Left kidney (tissue), 2 donors: Measurements from ENCODE around the gene CBX7. TPM values are rescaled to one million over a fixed set of nuclear protein-coding genes. Genes with fewer than 3 reads are reported as not detected.

Experiments used
- DNase-seq: peaks from one replicate; pipeline ENCODE4 v3.0.0-alpha.2; 2013
- polyA plus RNA-seq: library from polyadenylated mRNA; unstranded; fragments of 120-200 nt; gene quantifications from one replicate; pipeline ENCODE4 v1.2.1, GENCODE V29; 2013; ENCODE audit not compliant: insufficient read length

CBX7 gene
- polyA plus RNA-seq, 1 donor, result 9.1 TPM

DNA sequence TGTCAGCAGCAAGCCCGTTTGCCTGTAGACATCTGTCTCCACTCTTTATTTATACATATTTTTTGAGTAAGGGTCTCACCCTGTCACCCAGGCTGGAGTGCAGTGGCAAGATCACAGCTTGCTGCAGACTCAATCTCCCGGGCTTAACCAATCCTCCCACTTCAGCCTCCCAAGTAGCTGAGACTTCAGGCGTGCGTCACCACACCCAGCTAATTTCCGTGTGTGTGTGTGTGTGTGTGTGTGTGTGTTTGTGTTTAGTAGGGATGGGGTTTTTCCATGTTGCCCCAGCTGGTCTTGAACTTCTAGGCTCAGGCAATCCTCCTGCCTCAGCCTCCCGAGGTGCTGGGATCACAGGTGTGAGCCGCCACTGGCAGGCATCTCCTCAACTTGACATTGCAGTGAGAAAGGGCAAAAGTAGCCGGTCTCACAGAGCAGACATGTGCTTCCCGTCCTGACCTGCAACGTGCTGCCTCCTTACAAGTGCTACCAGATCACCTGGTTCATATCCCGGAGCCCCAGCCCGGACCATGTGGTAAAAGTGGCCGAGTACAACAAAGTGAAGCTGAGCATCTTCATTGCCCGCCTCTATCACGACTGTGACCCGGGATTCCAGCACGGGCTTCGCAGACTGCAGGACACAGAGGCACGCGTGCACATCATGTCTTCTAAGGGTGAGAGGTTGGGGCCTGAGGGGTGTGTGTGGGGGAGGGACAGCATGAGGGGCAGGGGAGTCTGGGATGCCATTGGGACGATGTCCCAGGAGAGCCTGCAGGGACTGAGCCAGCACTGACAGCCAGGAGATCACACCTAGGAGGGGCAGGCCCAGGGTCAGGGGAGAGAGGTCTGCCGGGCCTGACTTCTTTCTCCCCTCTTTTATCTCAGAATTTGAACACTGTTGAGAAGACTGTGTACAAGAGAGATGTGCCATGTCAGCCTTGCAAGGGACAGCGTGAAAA is 61.1 kb downstream of the CBX7 start:
- DNase-seq, result no peak

DNA sequence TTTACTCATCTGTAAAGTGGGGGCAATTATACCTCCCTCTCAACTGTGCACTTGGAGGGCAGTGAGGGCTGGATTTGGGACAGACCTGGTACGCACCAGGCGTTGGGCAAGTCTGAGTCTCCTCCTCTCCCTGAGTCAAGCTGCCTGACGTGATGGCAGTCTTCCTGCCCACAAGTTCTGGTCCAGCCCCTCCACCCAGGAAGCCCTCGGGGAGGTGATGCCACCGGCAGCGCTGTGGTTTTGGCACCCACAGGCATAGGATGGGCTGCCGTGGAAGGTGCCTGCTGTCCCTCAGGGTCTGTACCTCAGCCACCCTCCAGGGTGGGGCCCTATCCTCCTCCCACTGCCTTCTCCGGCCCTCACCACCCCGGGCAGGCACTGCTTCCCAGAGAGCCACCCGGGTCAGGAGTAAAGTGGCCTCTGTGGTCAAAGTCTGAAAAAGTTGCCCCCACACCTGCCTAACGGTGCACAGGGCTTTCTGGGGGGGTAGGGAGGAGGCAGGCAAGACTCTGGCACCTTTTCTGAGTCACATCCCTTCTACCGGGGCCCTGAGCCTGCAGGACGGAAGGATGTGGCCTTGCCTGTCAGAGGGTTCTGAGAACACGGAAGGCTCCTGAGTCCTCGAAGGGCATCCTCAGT is 61.9 kb downstream of the CBX7 start:
- no peak for DNase-seq

DNA sequence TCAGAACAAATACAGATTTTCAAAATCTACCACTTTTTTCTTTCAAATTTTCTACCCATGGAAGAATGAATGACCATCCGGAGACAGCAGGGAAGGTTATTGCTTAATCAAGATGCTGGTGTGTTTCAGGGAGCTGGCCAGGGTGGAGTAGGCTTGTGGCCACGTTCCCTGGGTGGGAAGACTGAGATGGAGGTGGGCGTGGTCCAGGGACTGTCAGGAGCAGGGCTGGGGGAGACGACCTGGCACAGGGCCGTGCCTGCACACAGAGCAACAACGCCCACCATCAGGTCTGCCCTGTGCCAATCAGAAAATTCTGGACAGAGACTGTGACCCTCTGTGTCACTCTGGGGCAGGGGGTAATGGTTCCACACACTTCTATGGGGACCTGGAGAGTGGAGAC is 62.6 kb downstream of the CBX7 start:
- no peak for DNase-seq

DNA sequence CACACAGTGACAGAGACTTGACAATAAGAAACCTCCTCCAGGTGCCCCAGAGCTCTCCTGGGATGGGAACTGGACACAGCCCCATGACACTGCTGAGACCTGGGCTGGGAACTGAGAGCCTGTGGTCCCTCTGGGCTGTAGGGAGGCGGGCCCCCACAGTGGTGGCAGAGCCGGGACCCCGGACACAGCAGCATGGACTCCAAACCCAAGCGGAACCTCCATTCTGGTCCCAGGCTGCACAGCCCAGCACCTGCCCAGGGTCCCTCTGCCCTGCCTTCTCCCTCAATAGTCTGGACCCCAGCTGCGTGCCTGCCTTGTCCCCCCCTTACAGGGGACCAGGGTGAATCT is 63.8 kb downstream of the CBX7 start:
- DNase-seq, result no peak

DNA sequence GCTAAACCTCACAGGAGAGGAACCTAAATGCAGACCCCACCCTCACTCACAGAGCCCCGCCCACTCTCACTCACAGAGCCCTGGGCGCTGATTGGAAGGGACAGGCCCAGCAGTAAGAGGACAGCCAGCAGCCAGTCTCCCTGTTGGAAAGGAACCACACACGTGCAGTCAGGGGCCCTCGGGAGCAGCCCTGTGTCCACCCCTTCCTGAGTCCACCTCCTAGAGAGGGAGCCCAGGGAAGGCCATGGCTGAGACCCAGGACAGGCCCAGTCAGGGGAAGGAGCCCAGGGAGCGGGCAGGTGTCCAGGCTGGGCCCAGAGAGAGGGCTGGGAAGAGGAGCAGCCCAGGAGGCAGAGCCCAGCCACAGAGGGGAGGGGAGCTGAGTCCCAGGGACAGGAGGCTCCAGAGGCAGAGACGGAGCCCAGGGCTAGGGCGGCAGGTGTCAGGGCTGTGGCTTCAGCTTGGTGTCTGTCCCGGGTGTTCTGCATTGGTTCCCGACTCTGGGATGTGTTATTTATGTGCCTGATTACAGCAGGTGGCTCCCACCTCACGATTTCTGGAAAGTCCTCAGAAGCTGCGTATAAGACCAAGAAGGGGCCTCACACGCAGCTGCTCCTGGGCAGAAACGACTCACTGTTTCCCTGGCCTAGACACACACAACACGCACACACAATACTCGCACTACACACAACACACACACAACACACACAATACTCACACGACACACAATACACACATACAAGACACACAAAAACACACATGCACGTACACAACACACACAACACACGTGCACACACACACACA is 64.4 kb downstream of the CBX7 start:
- no peak for DNase-seq

- no peak for DNase-seq
These were observed 65.4 kb downstream of the CBX7 start for GRCh38 chr22:39087098-39087497.

- DNase-seq, result no peak
These were observed 67.8 kb downstream of the CBX7 start for GRCh38 chr22:39084666-39085065.

DNA sequence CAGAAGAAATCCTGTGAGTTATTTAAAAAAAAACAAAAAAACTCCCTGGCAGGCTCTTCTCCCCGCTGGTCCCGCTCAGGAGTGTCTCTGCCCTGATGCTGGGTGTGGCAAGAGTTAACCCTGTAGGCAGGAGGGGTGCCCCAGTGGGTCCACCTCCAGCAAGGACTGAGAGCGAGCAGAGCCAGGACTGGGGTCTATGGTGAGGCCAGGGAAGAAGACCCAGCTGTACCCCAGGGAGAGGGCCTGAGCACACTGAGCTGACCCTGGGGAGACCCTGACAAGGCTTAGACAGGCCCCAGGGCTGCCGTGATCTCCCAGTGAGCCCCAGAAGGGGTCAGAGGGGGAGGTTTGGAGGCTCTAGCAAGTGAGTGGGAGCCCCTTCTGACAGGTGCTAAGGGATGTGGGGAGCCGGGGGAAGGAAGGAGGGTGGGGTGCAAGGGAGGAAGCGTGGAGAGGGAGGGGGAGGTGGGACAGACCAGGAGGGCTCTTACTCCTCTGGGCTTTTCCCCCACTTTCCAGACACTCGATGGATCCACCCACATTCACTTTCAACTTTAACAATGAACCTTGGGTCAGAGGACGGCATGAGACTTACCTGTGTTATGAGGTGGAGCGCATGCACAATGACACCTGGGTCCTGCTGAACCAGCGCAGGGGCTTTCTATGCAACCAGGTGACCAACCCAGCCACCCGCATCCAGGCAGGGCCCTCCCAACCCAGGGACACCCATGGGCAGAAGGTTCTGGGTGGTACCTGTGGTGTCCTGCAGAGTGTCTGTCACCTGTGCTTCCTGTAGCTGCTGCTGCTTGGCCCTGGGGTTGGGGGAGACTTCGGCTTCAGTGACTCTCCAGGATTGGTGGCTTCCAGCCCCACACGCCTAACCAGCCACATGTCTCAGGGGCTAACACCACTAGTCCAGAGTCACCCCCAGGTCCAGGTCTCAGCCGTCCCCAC is 69.0 kb downstream of the CBX7 start:
- no peak for DNase-seq

DNA sequence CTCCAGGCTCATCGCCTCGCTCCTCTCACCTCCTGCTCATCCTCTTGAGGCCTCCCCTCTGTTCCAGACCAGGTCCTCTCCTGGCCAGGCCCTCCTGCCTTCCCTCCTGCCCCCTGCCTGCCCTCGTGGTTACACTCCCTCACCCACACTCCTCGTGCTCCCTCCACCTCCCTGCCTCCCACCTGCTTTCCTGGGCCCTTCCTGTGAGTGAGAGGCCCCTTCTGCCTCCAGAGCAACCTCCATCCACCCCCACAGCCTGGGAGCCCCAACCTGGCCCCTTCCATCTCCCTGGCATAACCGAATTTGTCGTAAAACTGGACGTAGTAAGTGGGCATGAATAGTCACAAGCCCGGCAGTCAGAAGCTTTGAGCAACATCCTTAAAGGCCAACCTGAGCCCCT is 70.9 kb downstream of the CBX7 start:
- no peak for DNase-seq

GRCh38 chr22:39081016-39081415 is 71.5 kb downstream of the CBX7 start:
- no peak for DNase-seq

Other genes starting within 250 kb of the CBX7 start
- 0.13 TPM for gene APOBEC3A, start 195.1 kb downstream of the CBX7 start, polyA plus RNA-seq
- gene APOBEC3B, start 170.3 kb downstream of the CBX7 start, polyA plus RNA-seq, result 4.4 TPM
- gene APOBEC3C, start 138.4 kb downstream of the CBX7 start, polyA plus RNA-seq, result 8.9 TPM
- gene APOBEC3D, start 131.6 kb downstream of the CBX7 start, polyA plus RNA-seq, result 1.3 TPM
- 8.5 TPM for gene APOBEC3F, start 111.8 kb downstream of the CBX7 start, polyA plus RNA-seq
- 5.2 TPM for gene APOBEC3G, start 75.4 kb downstream of the CBX7 start, polyA plus RNA-seq
- gene APOBEC3H, start 55.4 kb downstream of the CBX7 start, polyA plus RNA-seq, result 0.23 TPM
- gene PDGFB, start 92.3 kb upstream of the CBX7 start, polyA plus RNA-seq, result 10.5 TPM
- 2,722 TPM for gene RPL3, start 166.9 kb upstream of the CBX7 start, polyA plus RNA-seq
- gene SYNGR1, start 197.3 kb upstream of the CBX7 start, polyA plus RNA-seq, result 21.6 TPM
- 25.9 TPM for gene TAB1, start 247.1 kb upstream of the CBX7 start, polyA plus RNA-seq